Loucy (cell line): ENCODE results near the gene SRBD1.

Source experiments
- H2AFZ ChIP-seq: fragments of 200-600 bp; sonication (generic); 2 replicates; pipeline ENCODE4 v1.6.0; 2016; ENCODE audit warnings: antibody characterized with exemption, mild to moderate bottlenecking, low read length, moderate library complexity
- H3F3A ChIP-seq: fragments of 200-600 bp; 2 replicates; pipeline ENCODE4 v1.6.0; 2016; ENCODE audit warnings: antibody characterized with exemption, low read depth, mild to moderate bottlenecking
- H3K27me3 ChIP-seq: fragments of 200-600 bp; sonication (generic); 2 replicates; pipeline ENCODE4 v1.6.1; 2014; ENCODE audit warnings: low read length, mild to moderate bottlenecking; ENCODE audit not compliant: insufficient read depth, poor library complexity, severe bottlenecking
- H3K36me3 ChIP-seq: fragments of 200-600 bp; sonication (generic); 2 replicates; pipeline ENCODE4 v1.6.1; 2016; ENCODE audit warnings: low read length; ENCODE audit not compliant: insufficient read depth
- H3K4me1 ChIP-seq: fragments of 200-600 bp; sonication (generic); 2 replicates; pipeline ENCODE4 v1.5.1; 2014; ENCODE audit warnings: low read length, mild to moderate bottlenecking; ENCODE audit not compliant: insufficient read depth, poor library complexity, severe bottlenecking
- H3K4me2 ChIP-seq: fragments of 200-600 bp; sonication (generic); 2 replicates; pipeline ENCODE4 v1.6.0; 2014; ENCODE audit warnings: antibody characterized with exemption, low read length, low read depth, mild to moderate bottlenecking; ENCODE audit not compliant: poor library complexity, severe bottlenecking
- H3K4me3 ChIP-seq: fragments of 200-600 bp; sonication (generic); 2 replicates; pipeline ENCODE4 v1.5.1; 2014; ENCODE audit warnings: low read length, mild to moderate bottlenecking, mixed read lengths; ENCODE audit not compliant: poor library complexity, severe bottlenecking
- H3K79me2 ChIP-seq: fragments of 200-600 bp; sonication (generic); 2 replicates; pipeline ENCODE4 v1.6.1; 2014; ENCODE audit warnings: low read length; ENCODE audit not compliant: insufficient read depth
- H3K9ac ChIP-seq: fragments of 200-600 bp; sonication (generic); 2 replicates; pipeline ENCODE4 v1.6.0; 2014; ENCODE audit warnings: mild to moderate bottlenecking, low read depth, low read length, moderate library complexity; ENCODE audit not compliant: poor library complexity, severe bottlenecking
- H3K9me2 ChIP-seq: fragments of 200-600 bp; sonication (generic); replicated peaks from 2 replicates; pipeline ENCODE4 v1.6.1; 2016; ENCODE audit warnings: low read depth, low read length, mixed read lengths
- H3K9me3 ChIP-seq: fragments of 200-600 bp; sonication (generic); 2 replicates; pipeline ENCODE4 v1.6.1; 2014; ENCODE audit warnings: mild to moderate bottlenecking, antibody characterized with exemption, low read length, low read depth; ENCODE audit not compliant: insufficient read depth
- H4K20me1 ChIP-seq: fragments of 200-600 bp; sonication (generic); 2 replicates; pipeline ENCODE4 v1.6.0; 2014; ENCODE audit warnings: antibody characterized with exemption, low read length, mild to moderate bottlenecking; ENCODE audit not compliant: insufficient read depth, poor library complexity, severe bottlenecking
- EZH2phosphoT487 ChIP-seq: fragments of 200-600 bp; IDR thresholded peaks from 2 replicates; pipeline ENCODE4 v1.6.1; 2018; ENCODE audit warnings: antibody characterized with exemption, mild to moderate bottlenecking, moderate library complexity, borderline replicate concordance
- TF ChIP-seq, protein P1 (sequence below): fragments of 200-600 bp; sonication (generic); conservative IDR thresholded peaks from 2 replicates; pipeline ENCODE4 v1.5.1; 2014; ENCODE audit warnings: mild to moderate bottlenecking, antibody characterized with exemption, low read length

The SRBD1 gene

DNA sequence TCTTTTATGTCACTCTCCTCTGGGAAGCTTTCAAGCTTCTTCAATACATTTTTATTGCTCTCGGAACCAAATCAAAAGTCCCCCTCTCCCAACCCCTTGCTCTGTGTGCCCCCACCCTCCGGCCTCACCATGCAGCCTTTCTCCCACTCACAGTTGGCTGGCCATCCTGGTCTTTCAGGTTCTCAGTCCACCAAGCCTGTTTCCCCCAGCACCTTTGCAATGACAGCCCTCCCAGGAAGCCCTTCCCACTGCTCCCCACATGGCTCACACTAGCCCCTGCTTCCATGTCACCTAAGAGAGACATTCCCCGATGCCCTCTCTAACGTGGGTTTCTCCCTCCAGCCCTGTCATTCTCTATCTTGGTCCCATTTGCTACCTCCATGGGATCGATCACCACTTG, 266.6 kb downstream of the SRBD1 start:
- H3K4me3 ChIP-seq = no peak overlapping the region
- TF ChIP-seq EZH2phosphoT487 = no peak
- TF ChIP-seq, protein P1, sequence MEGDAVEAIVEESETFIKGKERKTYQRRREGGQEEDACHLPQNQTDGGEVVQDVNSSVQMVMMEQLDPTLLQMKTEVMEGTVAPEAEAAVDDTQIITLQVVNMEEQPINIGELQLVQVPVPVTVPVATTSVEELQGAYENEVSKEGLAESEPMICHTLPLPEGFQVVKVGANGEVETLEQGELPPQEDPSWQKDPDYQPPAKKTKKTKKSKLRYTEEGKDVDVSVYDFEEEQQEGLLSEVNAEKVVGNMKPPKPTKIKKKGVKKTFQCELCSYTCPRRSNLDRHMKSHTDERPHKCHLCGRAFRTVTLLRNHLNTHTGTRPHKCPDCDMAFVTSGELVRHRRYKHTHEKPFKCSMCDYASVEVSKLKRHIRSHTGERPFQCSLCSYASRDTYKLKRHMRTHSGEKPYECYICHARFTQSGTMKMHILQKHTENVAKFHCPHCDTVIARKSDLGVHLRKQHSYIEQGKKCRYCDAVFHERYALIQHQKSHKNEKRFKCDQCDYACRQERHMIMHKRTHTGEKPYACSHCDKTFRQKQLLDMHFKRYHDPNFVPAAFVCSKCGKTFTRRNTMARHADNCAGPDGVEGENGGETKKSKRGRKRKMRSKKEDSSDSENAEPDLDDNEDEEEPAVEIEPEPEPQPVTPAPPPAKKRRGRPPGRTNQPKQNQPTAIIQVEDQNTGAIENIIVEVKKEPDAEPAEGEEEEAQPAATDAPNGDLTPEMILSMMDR = no peak
- H4K20me1 ChIP-seq = no peaks in the 10 kb centered on the region
- H3K9ac ChIP-seq = no peak overlapping the region
- H3K4me2 ChIP-seq = no peak overlapping the region
- no peaks in the 10 kb centered on the region for H3K4me1 ChIP-seq
- H2AFZ ChIP-seq = no peak overlapping the region
- no peaks in the 10 kb centered on the region for H3K9me2 ChIP-seq
- no peaks in the 10 kb centered on the region for H3F3A ChIP-seq
- no peaks in the 10 kb centered on the region for H3K36me3 ChIP-seq
- no peaks in the 10 kb centered on the region for H3K79me2 ChIP-seq
- no peaks in the 10 kb centered on the region for H3K27me3 ChIP-seq
- H3K9me3 ChIP-seq = no peaks in the 10 kb centered on the region

DNA sequence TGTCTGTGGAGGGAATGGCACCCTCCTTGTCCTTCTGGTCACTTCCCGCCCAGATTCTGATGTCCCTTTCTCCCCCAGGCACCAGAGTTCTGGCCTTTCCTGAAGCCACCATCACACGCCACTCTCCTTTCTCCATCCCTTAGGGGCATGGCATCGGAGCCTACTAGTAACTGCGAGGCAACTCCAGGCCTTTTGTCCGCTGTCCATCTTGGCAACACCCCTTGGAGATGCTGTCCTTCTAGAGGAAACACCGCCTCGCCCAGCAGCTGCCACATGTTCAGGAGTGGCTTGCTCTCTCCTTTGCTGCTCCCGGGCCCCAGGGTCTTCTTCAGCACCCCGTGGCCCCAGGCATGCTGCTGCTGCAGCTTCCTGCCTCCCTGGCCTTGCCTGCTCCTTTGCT, 267.0 kb downstream of the SRBD1 start:
- TF ChIP-seq, protein P1 = no peak
- TF ChIP-seq EZH2phosphoT487 = no peak
- no peak overlapping the region for H3K4me2 ChIP-seq
- H4K20me1 ChIP-seq = no peaks in the 10 kb centered on the region
- no peak overlapping the region for H3K9ac ChIP-seq
- no peaks in the 10 kb centered on the region for H3K27me3 ChIP-seq
- H3K36me3 ChIP-seq = no peaks in the 10 kb centered on the region
- H3K4me1 ChIP-seq = no peaks in the 10 kb centered on the region
- no peaks in the 10 kb centered on the region for H3K9me3 ChIP-seq
- no peak overlapping the region for H3K4me3 ChIP-seq
- no peaks in the 10 kb centered on the region for H3K9me2 ChIP-seq
- H3K79me2 ChIP-seq = no peaks in the 10 kb centered on the region
- H3F3A ChIP-seq = no peaks in the 10 kb centered on the region
- no peak overlapping the region for H2AFZ ChIP-seq

GRCh38 chr2:45343251-45344017, 267.6 kb downstream of the SRBD1 start:
- H2AFZ ChIP-seq = no peak overlapping the region
- no peaks in the 10 kb centered on the region for H3F3A ChIP-seq
- no peak overlapping the region for H3K4me3 ChIP-seq

More at GRCh38 chr2:45343251-45344017, 267.6 kb downstream of the SRBD1 start:
- H3K9ac ChIP-seq = no peak overlapping the region
- TF ChIP-seq EZH2phosphoT487 = no peak
- TF ChIP-seq, protein P1 = no peak
- no peaks in the 10 kb centered on the region for H3K4me1 ChIP-seq
- H3K4me2 ChIP-seq = no peak overlapping the region
- H3K9me3 ChIP-seq = no peaks in the 10 kb centered on the region
- no peaks in the 10 kb centered on the region for H4K20me1 ChIP-seq
- H3K79me2 ChIP-seq = no peaks in the 10 kb centered on the region
- no peaks in the 10 kb centered on the region for H3K27me3 ChIP-seq
- H3K36me3 ChIP-seq = no peaks in the 10 kb centered on the region
- no peaks in the 10 kb centered on the region for H3K9me2 ChIP-seq
